Endothelial cell of umbilical vein (primary cell): ENCODE data around the gene LCLAT1.

ENCODE experiments used
- EZH2 ChIP-seq: IDR thresholded peaks from 2 replicates; pipeline ENCODE4 v1.6.1; 2012; ENCODE audit warnings: borderline replicate concordance, low read depth, mild to moderate bottlenecking, moderate library complexity, low read length, inconsistent platforms; ENCODE audit not compliant: severe bottlenecking
- FOS ChIP-seq: IDR thresholded peaks from 2 replicates; pipeline ENCODE4 v1.6.1; 2011; ENCODE audit warnings: mild to moderate bottlenecking, low read length, moderate library complexity, borderline replicate concordance; ENCODE audit not compliant: insufficient read depth
- MYC ChIP-seq: IDR thresholded peaks from one replicate; pipeline ENCODE4 v1.6.1; 2011; ENCODE audit warnings: mild to moderate bottlenecking, low read depth, low read length
- POLR2A ChIP-seq: IDR thresholded peaks from 2 replicates; pipeline ENCODE4 v1.6.1; 2012; ENCODE audit warnings: low read depth, mild to moderate bottlenecking, control low read depth, low read length
- POLR2AphosphoS5 ChIP-seq: IDR thresholded peaks from 2 replicates; pipeline ENCODE4 v1.6.1; 2012; ENCODE audit warnings: low read depth, mild to moderate bottlenecking, control low read depth, low read length, moderate library complexity; ENCODE audit not compliant: insufficient read depth
- TF ChIP-seq, protein P1 (sequence below), 2 donors: IDR thresholded peaks; 1 replicate in 1 of 2; 2 replicates in 1 of 2; pipeline ENCODE4 v1.5.1; 2011; ENCODE audit warnings: low read length in 2 of 2, mild to moderate bottlenecking in 2 of 2, moderate library complexity in 2 of 2, control low read depth in 1 of 2, inconsistent platforms in 1 of 2, low read depth in 1 of 2; ENCODE audit not compliant: insufficient read depth in 1 of 2; ENCODE audit errors: extremely low read depth in 1 of 2
- TF ChIP-seq, protein P2 (sequence below): IDR thresholded peaks from 2 replicates; pipeline ENCODE4 v1.6.1; 2011; ENCODE audit not compliant: insufficient read depth, insufficient read length

DNA sequence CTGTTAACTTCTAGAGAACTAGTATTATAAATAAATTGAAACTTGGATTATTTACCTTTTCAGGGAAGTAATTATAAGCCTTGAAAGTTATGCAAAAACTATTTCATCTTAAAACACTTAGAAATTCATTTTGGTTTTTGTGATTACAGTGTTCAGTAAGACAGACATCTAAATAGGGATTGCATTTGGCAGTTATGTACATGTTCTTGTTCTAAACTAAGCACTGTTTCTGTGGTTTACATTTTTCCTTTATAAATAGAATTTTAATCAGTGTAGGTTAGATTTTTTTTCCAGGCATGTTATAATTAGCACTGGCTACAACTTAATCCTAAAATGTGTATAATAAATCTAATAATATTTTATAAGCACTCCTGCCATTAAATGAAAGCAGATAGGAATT, 35.0 kb downstream of the LCLAT1 start:
- TF ChIP-seq, protein P1, sequence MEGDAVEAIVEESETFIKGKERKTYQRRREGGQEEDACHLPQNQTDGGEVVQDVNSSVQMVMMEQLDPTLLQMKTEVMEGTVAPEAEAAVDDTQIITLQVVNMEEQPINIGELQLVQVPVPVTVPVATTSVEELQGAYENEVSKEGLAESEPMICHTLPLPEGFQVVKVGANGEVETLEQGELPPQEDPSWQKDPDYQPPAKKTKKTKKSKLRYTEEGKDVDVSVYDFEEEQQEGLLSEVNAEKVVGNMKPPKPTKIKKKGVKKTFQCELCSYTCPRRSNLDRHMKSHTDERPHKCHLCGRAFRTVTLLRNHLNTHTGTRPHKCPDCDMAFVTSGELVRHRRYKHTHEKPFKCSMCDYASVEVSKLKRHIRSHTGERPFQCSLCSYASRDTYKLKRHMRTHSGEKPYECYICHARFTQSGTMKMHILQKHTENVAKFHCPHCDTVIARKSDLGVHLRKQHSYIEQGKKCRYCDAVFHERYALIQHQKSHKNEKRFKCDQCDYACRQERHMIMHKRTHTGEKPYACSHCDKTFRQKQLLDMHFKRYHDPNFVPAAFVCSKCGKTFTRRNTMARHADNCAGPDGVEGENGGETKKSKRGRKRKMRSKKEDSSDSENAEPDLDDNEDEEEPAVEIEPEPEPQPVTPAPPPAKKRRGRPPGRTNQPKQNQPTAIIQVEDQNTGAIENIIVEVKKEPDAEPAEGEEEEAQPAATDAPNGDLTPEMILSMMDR (IDR thresholded peaks at IDR 0.05; ENCODE audit: extremely low read depth in 1 of 2, insufficient read depth in 1 of 2, low read depth in 1 of 2, low read length in 2 of 2), result no peak
- TF ChIP-seq EZH2 (no peak), POLR2A (no peak), POLR2AphosphoS5 (no peak), MYC (no peak), FOS (no peak)
- TF ChIP-seq, protein P2, sequence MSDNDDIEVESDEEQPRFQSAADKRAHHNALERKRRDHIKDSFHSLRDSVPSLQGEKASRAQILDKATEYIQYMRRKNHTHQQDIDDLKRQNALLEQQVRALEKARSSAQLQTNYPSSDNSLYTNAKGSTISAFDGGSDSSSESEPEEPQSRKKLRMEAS, result no peak
